IPS-NIHi11 (cell line): ENCODE results near the gene XCR1.
"Not testable (repeated sequence)": the region's sequence is repeated elsewhere in the genome, so short reads cannot be mapped to it uniquely, and the experiment has no call there.

ENCODE experiments used
- DNase-seq: peaks from one replicate; pipeline ENCODE4 v3.0.0; 2012; ENCODE audit warnings: mixed read lengths, low spot score

Gene XCR1

GRCh38 chr3:46038916-46039315 lies 11.6 kb upstream of the XCR1 start:
- DNase-seq = no peak

GRCh38 chr3:46038071-46038470 lies 10.8 kb upstream of the XCR1 start:
- DNase-seq = not testable (repeated sequence)

- no peak for DNase-seq
Measured at GRCh38 chr3:46036191-46036590, 8.9 kb upstream of the XCR1 start.

- DNase-seq = no peak
Measured at GRCh38 chr3:46031747-46032146, 4.5 kb upstream of the XCR1 start.

GRCh38 chr3:46031269-46031668 lies 4.0 kb upstream of the XCR1 start:
- no peak for DNase-seq

GRCh38 chr3:46030626-46031025 lies 3.3 kb upstream of the XCR1 start:
- DNase-seq = no peak

GRCh38 chr3:46029953-46030543 lies 2.8 kb upstream of the XCR1 start:
- no peak for DNase-seq

GRCh38 chr3:46027736-46028397 lies 584 bp upstream of the XCR1 start:
- DNase-seq = no peak

- no peak for DNase-seq
Measured at GRCh38 chr3:46025139-46025538, 2.1 kb downstream of the XCR1 start.

GRCh38 chr3:46024131-46024530 lies 3.2 kb downstream of the XCR1 start:
- DNase-seq = no peak

- DNase-seq = no peak
Measured at GRCh38 chr3:46022909-46023785, 4.1 kb downstream of the XCR1 start.

- no peak for DNase-seq
Measured at GRCh38 chr3:46021516-46021915, 5.8 kb downstream of the XCR1 start.

- DNase-seq = no peak
Measured at GRCh38 chr3:46020766-46021510, 6.3 kb downstream of the XCR1 start.

- DNase-seq = no peak
Measured at GRCh38 chr3:46019707-46020106, 7.6 kb downstream of the XCR1 start.

- no peak for DNase-seq
Measured at GRCh38 chr3:46017720-46018119, 9.6 kb downstream of the XCR1 start.

- no peak for DNase-seq
Measured at GRCh38 chr3:46013316-46014094, 13.8 kb downstream of the XCR1 start.

- DNase-seq = no peak
Measured at GRCh38 chr3:46012246-46012645, 15.0 kb downstream of the XCR1 start.

- DNase-seq = no peak
Measured at GRCh38 chr3:46010519-46011113, 16.7 kb downstream of the XCR1 start.

- no peak for DNase-seq
Measured at GRCh38 chr3:46008058-46008457, 19.2 kb downstream of the XCR1 start.

GRCh38 chr3:46007280-46007679 lies 20.0 kb downstream of the XCR1 start:
- no peak for DNase-seq
